HG03521 (cell line): ENCODE measurements around the gene COL1A2.

Source experiments
- ATAC-seq: cut with Tn5 transposase; IDR thresholded peaks from one replicate; pipeline ENCODE4 v1.9.1; 2021; ENCODE audit warnings: mild to moderate bottlenecking, moderate library complexity; ENCODE audit not compliant: unreplicated experiment

The COL1A2 gene

DNA sequence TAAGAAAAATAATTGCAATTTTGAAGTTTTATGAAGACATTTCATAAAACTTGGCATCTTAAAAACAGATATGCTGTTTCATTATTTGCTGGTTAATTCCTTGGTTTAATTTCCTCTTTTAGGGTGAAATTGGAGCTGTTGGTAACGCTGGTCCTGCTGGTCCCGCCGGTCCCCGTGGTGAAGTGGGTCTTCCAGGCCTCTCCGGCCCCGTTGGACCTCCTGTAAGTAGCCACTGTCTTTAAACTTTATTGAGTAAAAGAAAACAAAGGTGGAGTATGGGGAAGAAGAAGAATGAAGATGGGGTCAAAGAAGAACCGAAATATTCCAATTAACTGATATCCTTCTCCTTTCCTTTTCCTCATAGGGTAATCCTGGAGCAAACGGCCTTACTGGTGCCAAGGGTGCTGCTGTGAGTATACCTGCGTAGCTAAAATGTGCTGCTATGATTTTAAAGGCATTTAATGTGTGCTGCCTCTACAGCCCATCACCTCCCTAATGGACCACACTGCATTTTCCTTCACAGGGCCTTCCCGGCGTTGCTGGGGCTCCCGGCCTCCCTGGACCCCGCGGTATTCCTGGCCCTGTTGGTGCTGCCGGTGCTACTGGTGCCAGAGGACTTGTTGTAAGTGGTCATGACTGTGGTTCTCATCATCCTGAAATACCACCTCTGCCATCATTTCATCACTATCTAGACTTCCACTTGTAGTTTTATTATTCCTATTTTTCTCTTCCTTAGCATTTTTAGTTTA, 14.7 kb downstream of the COL1A2 start:
- no peak for ATAC-seq

DNA sequence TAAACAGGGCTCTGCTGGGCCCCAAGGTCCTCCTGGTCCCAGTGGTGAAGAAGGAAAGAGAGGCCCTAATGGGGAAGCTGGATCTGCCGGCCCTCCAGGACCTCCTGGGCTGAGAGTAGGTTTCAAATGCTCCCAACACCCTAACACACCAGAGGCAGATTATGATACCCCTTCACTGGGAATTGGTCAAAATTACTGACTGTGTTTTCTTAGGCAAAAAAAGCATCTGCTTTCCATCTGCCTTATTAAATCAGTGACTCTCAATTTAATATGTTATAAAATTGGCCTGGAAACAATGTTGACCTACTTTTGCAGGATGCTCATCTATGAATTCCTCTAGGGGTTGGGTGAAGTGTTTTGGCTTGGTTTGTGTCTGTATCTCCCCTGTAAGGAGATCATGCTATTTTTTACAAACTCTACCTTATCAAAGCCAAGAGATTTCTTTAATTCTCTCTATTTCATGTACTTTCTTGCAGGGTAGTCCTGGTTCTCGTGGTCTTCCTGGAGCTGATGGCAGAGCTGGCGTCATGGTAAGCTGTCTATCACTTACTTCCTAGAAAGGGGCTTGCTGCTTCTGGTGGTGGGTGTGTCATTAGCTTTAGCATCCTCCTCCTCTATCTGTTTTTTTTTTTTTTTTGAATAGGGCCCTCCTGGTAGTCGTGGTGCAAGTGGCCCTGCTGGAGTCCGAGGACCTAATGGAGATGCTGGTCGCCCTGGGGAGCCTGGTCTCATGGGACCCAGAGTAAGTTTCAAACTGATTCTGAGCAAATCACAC, 15.9 kb downstream of the COL1A2 start:
- no peak for ATAC-seq

DNA sequence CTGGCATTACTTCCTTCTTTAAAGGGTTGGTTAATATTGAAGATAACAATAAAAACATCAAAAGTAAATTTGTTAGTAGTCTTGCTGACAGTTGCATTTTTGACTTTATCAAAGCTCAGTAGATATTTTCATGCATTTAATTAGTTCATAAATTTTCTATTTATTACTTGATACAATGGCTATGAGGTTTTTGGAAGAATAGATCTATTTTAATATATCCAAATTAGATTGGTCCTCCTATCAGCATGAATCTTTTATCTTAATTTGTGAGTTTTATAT, 16.4 kb downstream of the COL1A2 start:
- no peak for ATAC-seq

DNA sequence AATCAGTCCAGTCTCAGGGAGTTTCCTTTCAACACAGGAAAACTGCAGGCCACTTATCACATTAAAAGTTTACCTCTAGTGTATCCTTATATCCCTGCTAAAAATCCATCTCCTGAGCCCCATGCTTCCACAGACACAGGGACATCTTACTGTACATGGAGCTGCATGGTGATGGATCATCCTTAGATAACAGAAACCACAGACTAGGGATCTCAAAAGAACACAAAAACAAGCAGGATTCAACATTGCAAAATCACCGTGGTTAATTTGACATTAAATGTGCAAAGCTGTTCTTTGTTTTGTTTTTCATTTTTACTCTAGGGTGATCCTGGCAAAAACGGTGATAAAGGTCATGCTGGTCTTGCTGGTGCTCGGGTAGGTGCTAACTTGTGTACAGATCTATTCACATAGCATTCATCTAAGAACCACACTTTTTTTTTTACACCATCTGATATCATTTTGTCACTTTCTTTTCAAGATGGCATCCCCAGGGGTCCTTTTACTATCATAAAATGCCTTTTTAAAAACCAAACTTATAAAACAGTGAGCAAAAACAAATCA, 18.1 kb downstream of the COL1A2 start:
- no peak for ATAC-seq

DNA sequence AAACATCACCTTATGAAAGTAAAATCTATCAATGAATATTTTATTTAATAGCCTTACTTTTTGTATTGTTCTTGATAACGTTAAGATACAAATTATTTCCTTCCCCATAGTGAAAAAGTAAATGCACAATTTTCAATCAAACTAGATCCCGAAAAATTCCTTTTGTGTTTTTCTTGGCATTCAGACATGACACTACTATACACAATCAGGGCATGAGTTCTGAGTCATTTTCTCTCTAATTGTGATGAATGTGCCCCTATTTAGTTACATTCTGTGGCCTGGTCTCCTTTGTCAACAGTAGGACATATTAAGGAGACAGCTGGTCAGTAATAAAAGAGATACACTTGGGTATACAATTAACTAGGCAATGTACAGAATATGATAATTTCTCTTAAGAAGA, 19.8 kb downstream of the COL1A2 start:
- ATAC-seq = no peak

DNA sequence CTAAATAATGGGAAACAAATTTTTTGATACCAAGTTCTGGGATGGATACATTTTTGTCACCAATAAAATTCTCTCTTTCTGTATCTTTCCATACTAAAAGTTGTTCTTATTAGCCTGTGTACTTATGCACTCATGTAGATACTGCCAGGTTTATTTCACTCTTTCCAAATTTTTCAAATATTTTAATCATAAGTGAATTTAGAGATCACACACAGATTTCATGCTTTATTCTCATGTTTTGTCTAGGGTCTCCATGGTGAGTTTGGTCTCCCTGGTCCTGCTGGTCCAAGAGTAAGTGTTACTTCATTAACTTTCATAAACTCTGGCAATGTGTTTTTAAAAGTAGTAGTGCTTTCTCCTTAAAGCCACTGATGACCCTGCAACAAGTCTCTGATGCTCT, 20.3 kb downstream of the COL1A2 start:
- ATAC-seq = no peak

DNA sequence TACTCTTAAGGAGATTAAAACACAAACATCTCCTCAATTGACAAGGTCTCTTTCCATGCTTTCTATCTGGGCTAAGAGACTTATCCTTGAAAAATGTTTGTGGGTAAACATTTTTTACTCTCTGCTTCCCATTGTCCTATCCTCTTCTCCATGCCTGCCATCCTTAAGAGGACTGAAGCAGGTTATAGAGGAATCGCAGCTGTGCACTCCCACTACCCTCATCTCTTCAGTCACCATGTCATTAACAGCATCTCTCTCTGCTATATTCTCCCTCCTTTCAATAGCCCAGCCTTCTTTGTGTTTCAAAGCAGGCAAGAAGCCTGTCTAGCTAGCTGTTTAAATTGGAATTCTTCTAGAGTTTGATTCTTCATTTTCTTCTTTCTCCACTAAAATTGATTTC, 22.6 kb downstream of the COL1A2 start:
- no peak for ATAC-seq

DNA sequence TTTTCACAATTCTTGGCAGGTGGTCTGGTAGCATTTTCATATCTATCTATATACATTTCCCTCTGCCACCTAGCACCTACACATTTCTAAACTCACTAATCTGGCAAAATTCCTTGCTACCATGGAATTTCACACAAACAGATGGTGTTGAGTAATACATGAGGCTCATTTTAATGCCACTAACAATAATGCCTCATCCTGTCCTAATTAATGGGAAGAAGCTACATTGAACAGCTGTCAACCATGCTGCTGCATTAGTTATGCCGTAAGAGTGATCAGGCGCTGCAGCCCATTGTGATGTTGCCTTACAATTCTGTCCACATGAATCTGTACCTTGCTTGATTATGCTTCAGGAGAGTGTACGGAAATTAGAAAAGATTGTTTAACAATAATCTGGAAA, 23.2 kb downstream of the COL1A2 start:
- no peak for ATAC-seq

DNA sequence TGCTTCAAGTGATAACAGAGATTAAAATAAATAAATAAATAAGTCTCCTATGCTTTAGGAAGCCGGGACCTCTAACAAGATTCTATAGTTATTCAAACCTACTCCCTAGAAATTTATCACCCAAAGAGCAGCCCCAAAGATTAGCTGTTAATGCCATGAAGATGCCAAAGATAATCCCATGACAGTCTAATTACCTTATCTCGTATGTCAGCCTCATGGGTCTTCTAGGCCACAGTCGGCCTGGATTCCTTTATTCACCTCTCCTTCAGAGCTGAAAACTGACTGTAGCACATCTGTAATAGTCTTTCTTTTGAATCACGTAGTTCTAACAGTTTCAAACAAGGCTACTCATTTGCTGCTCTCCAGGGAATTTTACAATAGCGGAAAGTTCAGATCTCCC, 24.2 kb downstream of the COL1A2 start:
- no peak for ATAC-seq

DNA sequence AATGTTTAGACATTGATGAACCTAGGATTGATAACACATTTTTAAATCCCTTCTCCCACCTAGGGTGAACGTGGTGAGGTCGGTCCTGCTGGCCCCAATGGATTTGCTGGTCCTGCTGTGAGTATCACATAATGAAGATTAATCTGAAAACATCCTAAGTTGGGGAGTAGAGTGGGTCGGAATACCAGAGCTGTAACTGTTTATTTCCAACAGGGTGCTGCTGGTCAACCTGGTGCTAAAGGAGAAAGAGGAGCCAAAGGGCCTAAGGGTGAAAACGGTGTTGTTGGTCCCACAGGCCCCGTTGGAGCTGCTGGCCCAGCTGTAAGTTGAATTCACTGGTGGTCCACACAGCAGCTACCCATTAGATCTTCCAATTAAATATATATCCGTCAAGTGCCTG, 25.6 kb downstream of the COL1A2 start:
- ATAC-seq = no peak

DNA sequence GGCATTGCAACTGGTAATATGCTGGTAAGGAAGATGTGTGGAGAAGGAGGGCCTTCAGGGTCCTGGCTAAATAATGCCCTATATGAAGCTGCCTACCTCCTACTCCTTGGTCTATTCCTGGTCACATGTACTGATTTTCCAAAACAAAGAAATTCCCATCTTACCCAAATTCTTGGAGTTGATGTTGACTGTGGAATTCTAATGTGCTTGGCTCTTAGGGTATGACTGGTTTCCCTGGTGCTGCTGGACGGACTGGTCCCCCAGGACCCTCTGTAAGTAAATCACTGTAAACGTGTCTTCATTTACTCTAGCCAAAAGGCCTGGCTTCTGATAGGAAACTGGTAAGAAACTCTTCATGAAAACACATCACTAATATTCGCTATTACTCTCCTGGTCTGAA, 27.0 kb downstream of the COL1A2 start:
- no peak for ATAC-seq

DNA sequence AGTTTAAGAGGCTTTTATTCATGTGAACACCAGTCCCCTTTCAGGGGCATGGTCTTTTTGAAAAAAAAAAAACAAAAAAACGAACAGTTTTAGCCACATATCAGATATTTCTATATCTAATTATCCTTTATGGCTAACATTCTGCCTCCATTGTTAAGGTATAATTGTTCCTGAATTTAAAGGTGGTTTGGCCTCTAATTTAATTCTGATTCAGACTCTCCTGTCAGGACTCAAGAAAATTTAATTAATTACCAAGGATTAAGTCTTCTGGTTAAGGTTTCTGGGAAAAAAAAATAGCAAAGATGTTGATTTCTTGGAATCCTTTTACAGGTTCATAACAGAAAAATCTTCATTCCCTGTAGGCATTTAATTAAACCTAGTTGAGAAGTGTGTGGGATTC, 27.4 kb downstream of the COL1A2 start:
- no peak for ATAC-seq

DNA sequence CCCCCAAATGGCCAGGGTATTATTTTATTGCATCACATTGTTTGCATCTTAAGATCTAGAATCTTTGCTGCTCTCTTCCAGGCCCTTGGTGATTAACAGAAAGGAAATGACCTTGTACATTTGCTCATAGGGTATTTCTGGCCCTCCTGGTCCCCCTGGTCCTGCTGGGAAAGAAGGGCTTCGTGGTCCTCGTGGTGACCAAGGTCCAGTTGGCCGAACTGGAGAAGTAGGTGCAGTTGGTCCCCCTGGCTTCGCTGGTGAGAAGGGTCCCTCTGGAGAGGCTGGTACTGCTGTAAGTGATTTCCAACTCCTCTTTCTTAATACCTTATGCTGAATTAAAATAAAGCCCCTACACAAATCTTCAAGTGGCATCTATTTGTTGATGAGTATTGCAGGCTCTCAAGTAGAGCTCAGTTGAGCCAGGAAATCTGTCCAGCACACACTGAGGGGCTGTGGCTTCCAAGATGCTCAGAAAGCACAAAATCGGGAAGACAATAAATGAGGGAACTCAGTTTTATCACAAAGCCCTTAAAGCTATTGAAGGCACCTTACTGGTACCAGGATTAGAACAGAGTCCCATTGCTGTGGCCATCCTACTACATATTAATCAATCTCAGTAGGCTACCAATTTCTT, 28.2 kb downstream of the COL1A2 start:
- no peak for ATAC-seq

DNA sequence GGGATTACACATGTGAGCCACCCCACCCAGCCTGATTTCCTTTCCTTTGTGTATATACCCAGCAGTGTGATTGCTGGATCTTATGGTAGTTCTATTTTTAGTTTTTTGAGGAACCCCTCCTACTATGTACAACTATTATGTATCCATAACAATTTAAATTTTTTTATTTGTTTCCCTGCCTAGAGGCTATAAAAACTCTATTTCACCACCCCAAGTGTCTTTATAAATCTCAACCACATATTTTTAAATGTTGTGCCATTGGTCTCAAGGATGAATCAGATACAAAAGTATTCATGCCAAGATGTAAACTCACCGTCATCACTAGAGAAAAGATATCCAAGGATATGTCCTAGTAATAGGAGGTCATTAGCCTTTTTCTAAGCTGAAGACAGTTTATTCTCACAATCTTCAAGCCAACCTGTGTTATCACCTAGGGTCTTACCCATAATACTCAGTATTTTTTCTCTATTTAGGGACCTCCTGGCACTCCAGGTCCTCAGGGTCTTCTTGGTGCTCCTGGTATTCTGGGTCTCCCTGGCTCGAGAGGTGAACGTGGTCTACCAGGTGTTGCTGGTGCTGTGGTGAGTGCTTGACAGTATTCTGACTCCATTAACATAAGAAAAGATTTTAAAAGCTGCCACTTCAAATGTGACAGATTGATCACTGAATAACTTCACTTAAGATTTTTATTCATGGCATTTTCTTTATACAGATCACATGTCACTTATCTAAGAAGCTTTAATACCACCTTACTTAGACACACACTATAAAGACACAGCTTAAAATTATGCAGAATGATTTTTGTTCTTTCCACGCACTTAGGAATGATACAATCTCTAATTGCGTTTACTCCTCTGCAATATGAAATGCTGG, 29.4 kb downstream of the COL1A2 start:
- no peak for ATAC-seq

DNA sequence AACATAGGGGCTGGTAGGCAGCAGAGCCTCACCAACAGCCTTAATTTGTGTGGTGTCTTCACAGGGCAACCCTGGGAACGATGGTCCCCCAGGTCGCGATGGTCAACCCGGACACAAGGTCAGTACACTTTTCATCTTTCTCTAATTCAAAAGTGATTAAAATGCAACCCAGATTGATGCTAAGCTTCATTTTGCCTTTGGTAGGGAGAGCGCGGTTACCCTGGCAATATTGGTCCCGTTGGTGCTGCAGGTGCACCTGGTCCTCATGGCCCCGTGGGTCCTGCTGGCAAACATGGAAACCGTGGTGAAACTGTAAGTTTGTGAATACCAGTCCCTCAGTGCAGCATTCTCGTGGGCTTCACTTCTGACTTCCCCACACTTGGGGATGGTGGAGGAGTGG, 30.9 kb downstream of the COL1A2 start:
- no peak for ATAC-seq

DNA sequence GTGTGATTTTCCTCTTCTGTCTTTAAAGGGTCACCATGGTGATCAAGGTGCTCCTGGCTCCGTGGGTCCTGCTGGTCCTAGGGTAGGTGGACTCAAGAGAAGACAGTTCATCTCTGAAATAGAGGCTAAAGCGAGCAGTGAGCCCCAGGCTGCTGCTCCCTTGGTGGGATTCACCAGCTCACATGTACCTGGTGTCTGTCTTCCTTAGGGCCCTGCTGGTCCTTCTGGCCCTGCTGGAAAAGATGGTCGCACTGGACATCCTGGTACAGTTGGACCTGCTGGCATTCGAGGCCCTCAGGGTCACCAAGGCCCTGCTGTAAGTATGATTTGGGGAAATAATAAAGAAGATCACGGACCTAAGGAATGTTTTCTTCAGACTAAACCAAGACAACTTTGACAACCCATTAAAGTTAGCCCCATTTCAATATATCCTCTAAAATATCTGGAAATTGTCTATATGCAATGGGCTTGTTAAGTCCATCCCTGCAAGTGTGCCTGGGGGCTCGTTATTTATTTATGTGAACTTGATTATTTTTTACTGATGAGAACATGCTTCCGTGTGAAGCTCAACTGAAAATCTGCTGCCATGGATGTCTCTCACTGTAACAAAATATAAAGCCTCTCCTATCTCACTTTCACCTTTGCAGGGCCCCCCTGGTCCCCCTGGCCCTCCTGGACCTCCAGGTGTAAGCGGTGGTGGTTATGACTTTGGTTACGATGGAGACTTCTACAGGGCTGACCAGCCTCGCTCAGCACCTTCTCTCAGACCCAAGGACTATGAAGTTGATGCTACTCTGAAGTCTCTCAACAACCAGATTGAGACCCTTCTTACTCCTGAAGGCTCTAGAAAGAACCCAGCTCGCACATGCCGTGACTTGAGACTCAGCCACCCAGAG, 32.5 kb downstream of the COL1A2 start:
- ATAC-seq = no peak

DNA sequence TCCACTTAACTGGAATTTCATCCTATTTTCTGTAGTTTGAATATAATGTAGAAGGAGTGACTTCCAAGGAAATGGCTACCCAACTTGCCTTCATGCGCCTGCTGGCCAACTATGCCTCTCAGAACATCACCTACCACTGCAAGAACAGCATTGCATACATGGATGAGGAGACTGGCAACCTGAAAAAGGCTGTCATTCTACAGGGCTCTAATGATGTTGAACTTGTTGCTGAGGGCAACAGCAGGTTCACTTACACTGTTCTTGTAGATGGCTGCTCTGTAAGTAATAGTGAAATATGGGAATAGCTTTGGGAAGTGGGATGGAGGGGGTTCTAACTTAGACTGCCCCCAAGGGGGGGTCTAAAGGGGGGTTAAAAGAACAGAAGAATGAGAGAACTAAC, 34.5 kb downstream of the COL1A2 start:
- ATAC-seq = no peak

DNA sequence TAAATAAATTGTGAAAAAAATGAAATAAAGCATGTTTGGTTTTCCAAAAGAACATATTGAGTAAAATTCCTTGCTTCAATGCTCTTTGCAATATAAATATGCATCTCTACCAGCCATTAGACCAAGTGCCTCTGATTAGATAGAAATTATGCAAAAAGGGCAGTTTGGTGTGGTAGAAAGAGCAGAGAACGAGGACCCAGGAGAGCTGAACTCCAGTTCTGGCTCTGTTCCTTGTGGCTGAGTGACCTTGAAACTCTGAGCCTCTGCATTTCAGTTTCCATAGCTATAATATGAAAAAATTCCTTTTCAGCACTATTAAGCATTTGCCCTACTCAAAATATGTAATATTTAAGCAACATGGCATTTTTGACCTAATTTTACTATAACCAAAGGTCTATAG, 36.5 kb downstream of the COL1A2 start:
- no peak for ATAC-seq

DNA sequence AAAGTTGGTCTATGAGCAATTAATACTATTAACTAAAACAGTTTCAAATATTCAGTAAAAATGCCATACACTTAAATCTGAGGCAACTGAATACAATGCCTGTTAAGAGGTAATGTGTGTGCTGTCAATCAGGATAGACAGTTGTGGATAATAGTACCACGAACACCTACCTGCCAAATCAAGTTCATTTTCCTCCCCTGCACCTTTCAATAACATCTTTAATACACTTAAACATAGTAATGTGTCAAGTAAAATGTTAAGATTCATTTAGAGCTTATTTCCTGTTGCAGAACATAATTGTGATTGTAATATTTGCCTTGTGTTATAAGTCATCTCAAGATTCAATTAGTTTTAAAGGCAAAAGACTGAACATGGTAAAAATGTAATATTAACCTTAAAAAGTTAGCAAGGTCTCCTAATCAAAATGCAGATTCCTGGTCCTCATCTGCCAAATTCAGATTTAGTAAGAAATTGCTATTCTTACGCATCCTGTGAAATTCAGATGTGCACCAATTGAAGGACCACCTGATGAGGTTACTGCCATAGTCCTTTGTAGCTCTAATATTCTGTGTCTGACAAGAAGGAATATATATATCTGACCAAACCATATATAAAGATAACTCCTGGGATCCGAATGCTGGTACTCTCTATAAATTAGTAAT, 37.1 kb downstream of the COL1A2 start:
- ATAC-seq = no peak

DNA sequence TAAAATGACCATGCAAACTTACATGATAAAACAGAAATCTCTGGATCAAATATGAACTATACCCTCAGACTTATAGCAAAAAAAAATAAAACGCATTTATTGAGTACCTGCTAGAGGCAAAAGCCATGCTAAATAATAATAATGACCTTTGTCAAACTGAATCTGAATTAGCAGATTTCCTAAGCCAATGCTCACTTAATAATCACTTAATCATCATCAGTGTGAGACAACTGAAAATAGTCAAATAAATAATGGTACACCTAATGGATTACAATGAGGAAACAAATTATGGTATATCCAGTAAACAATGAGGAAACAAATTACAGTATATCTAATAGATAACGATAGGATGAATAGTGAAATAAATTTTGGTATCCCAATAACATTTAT, 37.6 kb downstream of the COL1A2 start:
- ATAC-seq = no peak
